ENCODE results near the gene ACOXL. TPM values are rescaled to one million over a fixed set of nuclear protein-coding genes. Genes with fewer than 3 reads are reported as not detected.

Gene ACOXL
- total and polyA plus RNA-seq, 4 donors = 4.4 to 32.8 (median 12.2) TPM

GRCh38 chr2:110860630-110861029, 128.3 kb downstream of the ACOXL start:
- no peaks in the 10 kb centered on the region for H3K27me3 ChIP-seq (ENCODE audit: control insufficient read depth in 3 of 3, insufficient read depth in 3 of 3, low read length in 2 of 3)
- DNase-seq = no peak
- TF ChIP-seq, protein P1, sequence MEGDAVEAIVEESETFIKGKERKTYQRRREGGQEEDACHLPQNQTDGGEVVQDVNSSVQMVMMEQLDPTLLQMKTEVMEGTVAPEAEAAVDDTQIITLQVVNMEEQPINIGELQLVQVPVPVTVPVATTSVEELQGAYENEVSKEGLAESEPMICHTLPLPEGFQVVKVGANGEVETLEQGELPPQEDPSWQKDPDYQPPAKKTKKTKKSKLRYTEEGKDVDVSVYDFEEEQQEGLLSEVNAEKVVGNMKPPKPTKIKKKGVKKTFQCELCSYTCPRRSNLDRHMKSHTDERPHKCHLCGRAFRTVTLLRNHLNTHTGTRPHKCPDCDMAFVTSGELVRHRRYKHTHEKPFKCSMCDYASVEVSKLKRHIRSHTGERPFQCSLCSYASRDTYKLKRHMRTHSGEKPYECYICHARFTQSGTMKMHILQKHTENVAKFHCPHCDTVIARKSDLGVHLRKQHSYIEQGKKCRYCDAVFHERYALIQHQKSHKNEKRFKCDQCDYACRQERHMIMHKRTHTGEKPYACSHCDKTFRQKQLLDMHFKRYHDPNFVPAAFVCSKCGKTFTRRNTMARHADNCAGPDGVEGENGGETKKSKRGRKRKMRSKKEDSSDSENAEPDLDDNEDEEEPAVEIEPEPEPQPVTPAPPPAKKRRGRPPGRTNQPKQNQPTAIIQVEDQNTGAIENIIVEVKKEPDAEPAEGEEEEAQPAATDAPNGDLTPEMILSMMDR (IDR thresholded peaks at IDR 0.05; ENCODE audit: control extremely low read depth, extremely low read depth) = no peak
- no peak overlapping the region for H3K9ac ChIP-seq (ENCODE audit: insufficient read depth in 1 of 2, low read length in 2 of 2)
- 74 to 79% methylated on average over 8 of the region's 8 CpGs for WGBS, 2 donors
- H3K4me1 ChIP-seq (ENCODE audit: control insufficient read depth in 5 of 5, insufficient read depth in 5 of 5, low read length in 5 of 5) = no peaks in the 10 kb centered on the region
- ATAC-seq (ENCODE audit: insufficient read depth, low FRiP score) = no peak
- peaks cover 0 to 4% (median 0%) of the 10 kb centered on the region in 4 donors for H3K9me3 ChIP-seq (ENCODE audit: control insufficient read depth in 4 of 4, insufficient read depth in 3 of 4, low read length in 3 of 4)
- H3K27ac ChIP-seq (ENCODE audit: low read depth in 1 of 2, low read length in 1 of 2) = no peak overlapping the region
- no peaks in the 10 kb centered on the region for H3K36me3 ChIP-seq (ENCODE audit: control insufficient read depth in 4 of 4, insufficient read depth in 4 of 4, low read length in 4 of 4)
- no peak overlapping the region for H3K4me3 ChIP-seq

- no peaks in the 10 kb centered on the region for H3K4me1 ChIP-seq (ENCODE audit: control insufficient read depth in 5 of 5, insufficient read depth in 5 of 5, low read length in 5 of 5)
- no peak overlapping the region for H3K4me3 ChIP-seq
- TF ChIP-seq, protein P1 (IDR thresholded peaks at IDR 0.05; ENCODE audit: control extremely low read depth, extremely low read depth) = no peak
- no peaks in the 10 kb centered on the region for H3K27me3 ChIP-seq (ENCODE audit: control insufficient read depth in 3 of 3, insufficient read depth in 3 of 3, low read length in 2 of 3)
- no peaks in the 10 kb centered on the region for H3K36me3 ChIP-seq (ENCODE audit: control insufficient read depth in 4 of 4, insufficient read depth in 4 of 4, low read length in 4 of 4)
- H3K9ac ChIP-seq (ENCODE audit: insufficient read depth in 1 of 2, low read length in 2 of 2) = no peak overlapping the region
- ATAC-seq (ENCODE audit: insufficient read depth, low FRiP score) (no peak), DNase-seq (no peak)
- peaks cover 0 to 4% (median 0%) of the 10 kb centered on the region in 4 donors for H3K9me3 ChIP-seq (ENCODE audit: control insufficient read depth in 4 of 4, insufficient read depth in 3 of 4, low read length in 3 of 4)
- 84 to 89% methylated on average over 17 of the region's 17 CpGs for WGBS, 2 donors
- no peak overlapping the region for H3K27ac ChIP-seq (ENCODE audit: low read depth in 1 of 2, low read length in 1 of 2)
Measured at GRCh38 chr2:110861616-110862260, 129.4 kb downstream of the ACOXL start.

GRCh38 chr2:110863726-110864125, 131.4 kb downstream of the ACOXL start:
- Histone ChIP-seq H3K4me3 (no peak overlapping the region), H3K9me3 (ENCODE audit: control insufficient read depth in 4 of 4, insufficient read depth in 3 of 4, low read length in 3 of 4) (peaks cover 0 to 4% (median 0%) of the 10 kb centered on the region in 4 donors), H3K27me3 (ENCODE audit: control insufficient read depth in 3 of 3, insufficient read depth in 3 of 3, low read length in 2 of 3) (no peaks in the 10 kb centered on the region), H3K4me1 (ENCODE audit: control insufficient read depth in 5 of 5, insufficient read depth in 5 of 5, low read length in 5 of 5) (no peaks in the 10 kb centered on the region), H3K9ac (ENCODE audit: insufficient read depth in 1 of 2, low read length in 2 of 2) (no peak overlapping the region), H3K27ac (ENCODE audit: low read depth in 1 of 2, low read length in 1 of 2) (no peak overlapping the region), H3K36me3 (ENCODE audit: control insufficient read depth in 4 of 4, insufficient read depth in 4 of 4, low read length in 4 of 4) (no peaks in the 10 kb centered on the region)
- WGBS, 2 donors = 83 to 90% methylated on average over 2 of the region's 2 CpGs
- TF ChIP-seq, protein P1 (IDR thresholded peaks at IDR 0.05; ENCODE audit: control extremely low read depth, extremely low read depth) = no peak
- no peak for ATAC-seq (ENCODE audit: insufficient read depth, low FRiP score)
- DNase-seq = no peak

- TF ChIP-seq, protein P1 (IDR thresholded peaks at IDR 0.05; ENCODE audit: control extremely low read depth, extremely low read depth) = no peak
- peaks cover 0 to under 1% (median 0%) of the 10 kb centered on the region in 5 donors for H3K4me1 ChIP-seq (ENCODE audit: control insufficient read depth in 5 of 5, insufficient read depth in 5 of 5, low read length in 5 of 5)
- no peak overlapping the region for H3K9ac ChIP-seq (ENCODE audit: insufficient read depth in 1 of 2, low read length in 2 of 2)
- no peaks in the 10 kb centered on the region for H3K27me3 ChIP-seq (ENCODE audit: control insufficient read depth in 3 of 3, insufficient read depth in 3 of 3, low read length in 2 of 3)
- ATAC-seq (ENCODE audit: insufficient read depth, low FRiP score) (no peak), DNase-seq (no peak)
- H3K27ac ChIP-seq (ENCODE audit: low read depth in 1 of 2, low read length in 1 of 2) = no peak overlapping the region
- H3K9me3 ChIP-seq (ENCODE audit: control insufficient read depth in 4 of 4, insufficient read depth in 3 of 4, low read length in 3 of 4) = peaks cover 0 to 3% (median 0%) of the 10 kb centered on the region in 4 donors
- H3K4me3 ChIP-seq = no peak overlapping the region
- no peaks in the 10 kb centered on the region for H3K36me3 ChIP-seq (ENCODE audit: control insufficient read depth in 4 of 4, insufficient read depth in 4 of 4, low read length in 4 of 4)
- WGBS, 2 donors = 92% methylated on average over 3 of the region's 3 CpGs
Measured at GRCh38 chr2:110864176-110864575, 131.8 kb downstream of the ACOXL start.

All from lung (tissue), 12 donors.